T-helper 1 cell treated with Interleukin-12 subunit alpha and Interleukin-12 subunit beta and Interleukin-4 antibody, amounts not matched to agents 30 ng/mL and 1 ng/mL, for 36 hours (primary cell): ENCODE measurements around the gene PCBP4. TPM values are rescaled to one million over a fixed set of nuclear protein-coding genes. Genes with fewer than 3 reads are reported as not detected.
"Not testable (repeated sequence)": the region's sequence is repeated elsewhere in the genome, so short reads cannot be mapped to it uniquely, and the experiment has no call there.

Experiments used
- intact Hi-C: fragments of 100-400 bp; cut with micrococcal nuclease; formaldehyde crosslinking; loops from one replicate; pipeline ENCODE4 v1.15.1; 2024
- total RNA-seq: library from RNA; stranded (reverse); gene quantifications from 2 replicates; pipeline ENCODE4 v1.2.3, GENCODE V29; 2022

Gene PCBP4
- total RNA-seq, 1 donor from 2014 or later, result 23.6 TPM

GRCh38 chr3:51928981-51929380 lies 38.3 kb downstream of the PCBP4 start:
- intact Hi-C loops, result not testable (repeated sequence)

- intact Hi-C loops, result no loop called here
These were observed 38.8 kb downstream of the PCBP4 start for GRCh38 chr3:51928438-51928837.

GRCh38 chr3:51927061-51927977 lies 39.9 kb downstream of the PCBP4 start:
- intact Hi-C loops, result no loop called here

GRCh38 chr3:51921081-51921578 lies 46.1 kb downstream of the PCBP4 start:
- intact Hi-C loops, result no loop called here

GRCh38 chr3:51916418-51916817 lies 50.8 kb downstream of the PCBP4 start:
- intact Hi-C loops, result no loop called here

GRCh38 chr3:51908026-51908425 lies 59.2 kb downstream of the PCBP4 start:
- intact Hi-C loops, result no loop called here

Other genes starting within 250 kb of the PCBP4 start
- not detected in 2 replicates for gene IQCF6, start 188.2 kb downstream of the PCBP4 start, total RNA-seq
- gene IQCF2, start 105.8 kb downstream of the PCBP4 start, total RNA-seq, result not detected in 2 replicates
- not detected in 2 replicates for gene IQCF5, start 91.9 kb downstream of the PCBP4 start, total RNA-seq
- gene IQCF1, start 64.1 kb downstream of the PCBP4 start, total RNA-seq, result not detected in 2 replicates
- gene RRP9, start 25.6 kb downstream of the PCBP4 start, total RNA-seq, result 37.5 and 37.7 TPM in 2 replicates
- gene PARP3, start 25.1 kb downstream of the PCBP4 start, total RNA-seq, result 14.0 and 18.8 TPM in 2 replicates
- gene GPR62, start 12.1 kb downstream of the PCBP4 start, total RNA-seq, result not detected in 2 replicates
- gene ABHD14B, start 6.6 kb upstream of the PCBP4 start, total RNA-seq, result 33.0 and 34.3 TPM in 2 replicates
- gene ABHD14A, start 7.6 kb upstream of the PCBP4 start, total RNA-seq, result 10.5 and 11.5 TPM in 2 replicates
- gene ACY1, start 16.1 kb upstream of the PCBP4 start, total RNA-seq, result 21.2 and 23.1 TPM in 2 replicates
- gene RPL29, start 28.4 kb upstream of the PCBP4 start, total RNA-seq, result 1,242 and 1,243 TPM in 2 replicates
- 40.7 and 41.2 TPM in 2 replicates for gene DUSP7, start 89.1 kb upstream of the PCBP4 start, total RNA-seq
- 16.8 and 19.6 TPM in 2 replicates for gene POC1A, start 187.0 kb upstream of the PCBP4 start, total RNA-seq
- 78.5 and 81.4 TPM in 2 replicates for gene ALAS1, start 230.7 kb upstream of the PCBP4 start, total RNA-seq